Measurements from ENCODE around the gene APBA1.
"Not testable (repeated sequence)": the region's sequence is repeated elsewhere in the genome, so short reads cannot be mapped to it uniquely, and the experiment has no call there.

APBA1 gene

DNA sequence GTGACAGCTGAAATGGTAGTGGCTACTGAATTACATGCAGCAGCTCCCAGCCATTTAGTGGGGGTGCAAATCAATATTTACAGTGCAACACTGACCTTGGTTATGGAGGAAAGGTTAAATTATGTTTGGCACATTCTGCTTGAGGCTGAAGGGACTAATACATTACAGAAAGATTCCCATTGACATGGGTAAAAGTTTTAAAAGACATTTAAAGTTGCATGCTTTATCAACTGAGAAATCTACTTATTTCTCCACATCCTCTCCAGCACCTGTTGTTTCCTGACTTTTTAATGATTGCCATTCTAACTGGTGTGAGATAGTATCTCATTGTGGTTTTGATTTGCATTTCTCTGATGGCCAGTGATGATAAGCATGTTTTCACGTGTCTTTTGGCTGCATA lies 75.3 kb downstream of the APBA1 start:
- not testable (repeated sequence) for H3K4me1 Mint-ChIP-seq; H3K27ac Mint-ChIP-seq (ENCODE audit: low read depth); ATAC-seq (replicated peaks; ENCODE audit: extremely low read depth, poor library complexity, severe bottlenecking); H3K9me3 Mint-ChIP-seq; H3K36me3 Mint-ChIP-seq (ENCODE audit: insufficient read depth); DNase-seq (ENCODE audit: low spot score in 2 of 2); H3K4me3 Mint-ChIP-seq
- peaks cover 19% of the 10 kb centered on the region for H3K27me3 Mint-ChIP-seq

DNA sequence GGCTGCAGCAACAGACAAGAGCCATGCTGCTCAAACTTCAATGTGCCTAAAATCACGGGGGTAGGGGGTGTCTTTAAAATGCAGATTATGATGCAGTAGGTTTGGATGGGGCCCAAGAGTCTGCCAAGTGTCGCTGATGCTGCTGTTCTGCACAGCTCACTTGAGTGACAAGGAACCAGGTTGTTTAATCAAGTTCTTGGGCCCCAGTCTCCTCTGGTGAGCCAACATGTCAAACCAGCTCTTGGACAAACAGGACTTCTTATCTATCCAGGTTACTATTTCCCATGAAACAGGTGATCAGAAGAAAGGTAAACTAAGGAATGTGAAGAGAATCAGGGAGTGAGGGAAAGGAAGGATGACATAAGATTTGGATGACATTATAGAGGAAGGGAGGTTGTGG lies 78.0 kb downstream of the APBA1 start:
- DNase-seq (ENCODE audit: low spot score in 2 of 2) (no peak), ATAC-seq (replicated peaks; ENCODE audit: extremely low read depth, poor library complexity, severe bottlenecking) (no peak)
- H3K4me1 Mint-ChIP-seq: no peaks in the 10 kb centered on the region
- no peak overlapping the region for H3K4me3 Mint-ChIP-seq
- H3K36me3 Mint-ChIP-seq (ENCODE audit: insufficient read depth): no peaks in the 10 kb centered on the region
- no peaks in the 10 kb centered on the region for H3K9me3 Mint-ChIP-seq
- no peak overlapping the region for H3K27ac Mint-ChIP-seq (ENCODE audit: low read depth)
- H3K27me3 Mint-ChIP-seq: peaks cover 30% of the 10 kb centered on the region

DNA sequence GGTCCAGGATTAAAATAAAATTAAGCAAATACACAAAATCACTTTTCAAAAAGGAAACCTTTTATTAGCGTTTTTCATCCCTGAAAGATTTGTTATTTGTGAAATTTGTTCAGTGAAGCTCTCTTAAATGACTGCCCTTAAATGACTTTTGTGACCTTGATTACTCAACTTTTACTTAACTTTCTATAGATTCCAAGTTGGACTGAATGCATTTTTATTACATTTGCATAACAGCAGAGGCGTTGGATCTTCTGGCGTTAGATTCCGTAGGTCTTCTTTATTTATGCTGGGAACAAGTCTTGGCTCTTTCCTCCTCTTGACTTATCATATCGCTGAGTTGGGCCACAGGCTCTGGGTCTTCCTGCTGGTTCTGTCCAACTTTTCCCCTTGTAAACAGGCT lies 78.4 kb downstream of the APBA1 start:
- Mint-ChIP-seq H3K4me3 (no peak overlapping the region), H3K9me3 (no peaks in the 10 kb centered on the region), H3K27ac (ENCODE audit: low read depth) (no peak overlapping the region), H3K27me3 (peaks cover 30% of the 10 kb centered on the region), H3K36me3 (ENCODE audit: insufficient read depth) (no peaks in the 10 kb centered on the region), H3K4me1 (no peaks in the 10 kb centered on the region)
- DNase-seq (ENCODE audit: low spot score in 2 of 2) (no peak), ATAC-seq (replicated peaks; ENCODE audit: extremely low read depth, poor library complexity, severe bottlenecking) (no peak)

DNA sequence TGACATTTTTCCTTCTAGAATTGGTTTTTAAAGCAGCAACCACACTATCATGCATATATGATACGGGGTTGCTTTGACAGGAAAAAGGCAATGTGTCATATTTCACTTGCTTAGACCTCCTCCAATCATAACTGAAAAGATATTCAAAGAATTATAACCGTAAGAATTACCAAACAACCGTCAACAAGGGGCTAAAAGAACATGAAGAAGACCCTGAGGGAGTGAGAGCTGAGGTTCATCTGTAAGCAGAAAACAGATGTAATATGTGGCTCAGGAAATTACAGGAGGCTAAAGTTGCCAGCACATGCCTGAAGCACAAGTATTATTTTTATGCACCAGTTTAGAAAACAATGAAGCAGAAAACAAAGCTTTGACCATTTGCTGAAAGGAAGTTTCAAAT lies 78.9 kb downstream of the APBA1 start:
- no peak for DNase-seq (ENCODE audit: low spot score in 2 of 2)
- H3K9me3 Mint-ChIP-seq: no peaks in the 10 kb centered on the region
- H3K27me3 Mint-ChIP-seq: peaks cover 30% of the 10 kb centered on the region
- H3K27ac Mint-ChIP-seq (ENCODE audit: low read depth): no peak overlapping the region
- ATAC-seq (replicated peaks; ENCODE audit: extremely low read depth, poor library complexity, severe bottlenecking): no peak
- no peaks in the 10 kb centered on the region for H3K36me3 Mint-ChIP-seq (ENCODE audit: insufficient read depth)
- no peaks in the 10 kb centered on the region for H3K4me1 Mint-ChIP-seq
- no peak overlapping the region for H3K4me3 Mint-ChIP-seq

DNA sequence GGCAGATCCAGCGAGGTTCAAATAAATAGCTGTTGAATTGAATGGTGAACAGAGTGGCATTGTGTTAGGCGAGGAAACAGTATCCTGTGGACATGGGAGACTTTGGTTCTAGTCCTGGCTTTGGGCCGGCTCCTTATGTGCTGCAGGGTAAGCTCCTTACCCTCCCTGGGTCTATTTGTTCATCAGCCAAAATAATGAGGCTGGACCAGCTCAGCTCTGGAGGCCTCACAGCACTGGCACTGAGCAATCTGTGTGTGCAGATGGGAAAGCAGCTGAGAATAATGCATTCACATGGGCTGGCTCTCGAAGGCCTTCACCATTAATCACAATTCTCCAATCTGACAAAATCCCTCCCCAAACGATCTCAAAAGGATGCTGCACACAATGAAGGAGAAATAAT lies 81.9 kb downstream of the APBA1 start:
- H3K27ac Mint-ChIP-seq (ENCODE audit: low read depth): no peak overlapping the region

DNA sequence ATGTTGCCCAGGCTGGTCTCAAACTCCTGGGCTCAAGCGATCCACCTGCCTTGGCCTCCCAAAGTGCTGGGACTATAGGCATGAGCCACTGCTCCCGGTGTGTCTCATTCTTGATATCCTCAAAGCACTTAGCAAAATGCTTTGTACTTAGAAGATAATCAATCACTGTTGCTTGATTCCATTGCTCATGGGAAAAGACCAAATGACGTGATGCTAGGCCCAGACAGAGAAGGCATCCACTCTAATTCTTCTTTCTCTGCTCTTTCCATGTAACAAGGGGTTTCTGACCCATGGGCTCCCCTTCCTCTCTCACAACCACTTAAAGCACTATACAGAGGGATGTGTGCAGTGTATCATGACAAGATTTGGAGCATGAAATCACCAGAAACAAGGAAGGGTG lies 83.0 kb downstream of the APBA1 start:
- no peaks in the 10 kb centered on the region for H3K36me3 Mint-ChIP-seq (ENCODE audit: insufficient read depth)
- H3K27ac Mint-ChIP-seq (ENCODE audit: low read depth): no peak overlapping the region

More for the DNA sequence above, 81.9 kb downstream of the APBA1 start:
- DNase-seq (ENCODE audit: low spot score in 2 of 2) (no peak), ATAC-seq (replicated peaks; ENCODE audit: extremely low read depth, poor library complexity, severe bottlenecking) (no peak)
- peaks cover 54% of the 10 kb centered on the region for H3K27me3 Mint-ChIP-seq
- H3K4me3 Mint-ChIP-seq: no peak overlapping the region
- no peaks in the 10 kb centered on the region for H3K9me3 Mint-ChIP-seq
- no peaks in the 10 kb centered on the region for H3K4me1 Mint-ChIP-seq
- H3K36me3 Mint-ChIP-seq (ENCODE audit: insufficient read depth): no peaks in the 10 kb centered on the region

DNA sequence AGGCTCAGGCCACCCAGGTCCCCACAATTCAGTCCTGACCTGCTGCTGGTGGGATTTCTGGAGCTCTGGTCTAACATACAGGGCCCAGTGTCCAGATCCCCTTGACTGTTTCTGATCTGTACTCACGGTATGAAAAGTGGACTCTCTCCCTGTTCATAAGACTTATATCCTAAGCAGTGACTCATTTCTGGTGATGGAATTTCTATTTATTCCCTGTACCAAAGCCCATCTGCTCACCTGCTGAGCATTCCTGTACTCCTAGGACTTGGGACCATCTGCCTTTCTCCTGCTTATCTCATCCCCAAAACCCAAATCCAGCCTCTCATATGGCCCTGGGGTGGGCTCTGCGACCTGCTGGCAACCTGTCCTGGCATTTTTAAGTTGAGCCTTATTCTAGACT lies 86.6 kb downstream of the APBA1 start:
- H3K36me3 Mint-ChIP-seq (ENCODE audit: insufficient read depth): no peaks in the 10 kb centered on the region
- DNase-seq (ENCODE audit: low spot score in 2 of 2): no peak
- H3K27ac Mint-ChIP-seq (ENCODE audit: low read depth): no peak overlapping the region
- H3K9me3 Mint-ChIP-seq: no peaks in the 10 kb centered on the region
- ATAC-seq (replicated peaks; ENCODE audit: extremely low read depth, poor library complexity, severe bottlenecking): no peak
- no peak overlapping the region for H3K4me3 Mint-ChIP-seq
- peaks cover 31% of the 10 kb centered on the region for H3K27me3 Mint-ChIP-seq
- H3K4me1 Mint-ChIP-seq: no peaks in the 10 kb centered on the region

More for the DNA sequence above, 83.0 kb downstream of the APBA1 start:
- DNase-seq (ENCODE audit: low spot score in 2 of 2) (no peak), ATAC-seq (replicated peaks; ENCODE audit: extremely low read depth, poor library complexity, severe bottlenecking) (no peak)
- Mint-ChIP-seq H3K9me3 (no peaks in the 10 kb centered on the region), H3K27me3 (peaks cover 54% of the 10 kb centered on the region), H3K4me1 (no peaks in the 10 kb centered on the region), H3K4me3 (no peak overlapping the region)

DNA sequence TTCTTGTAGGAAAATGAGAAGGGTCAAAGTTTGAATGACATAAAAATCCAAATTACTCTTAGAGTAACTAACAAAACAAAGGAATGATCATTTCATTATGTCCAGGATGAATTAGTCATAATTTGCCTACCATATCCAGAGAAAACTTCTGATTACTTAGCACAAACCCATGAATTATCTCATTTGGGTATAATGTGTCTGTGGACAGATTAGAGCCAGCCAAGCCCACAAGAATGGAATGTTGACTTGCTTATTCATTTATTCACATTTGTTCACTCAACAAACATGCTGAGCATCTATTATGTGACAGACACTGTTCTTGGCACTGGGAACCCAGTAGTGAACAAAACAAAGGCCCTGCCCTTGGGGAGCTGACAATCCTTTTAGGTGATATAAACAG lies 87.4 kb downstream of the APBA1 start:
- DNase-seq (ENCODE audit: low spot score in 2 of 2) (no peak), ATAC-seq (replicated peaks; ENCODE audit: extremely low read depth, poor library complexity, severe bottlenecking) (no peak)
- Mint-ChIP-seq H3K9me3 (no peaks in the 10 kb centered on the region), H3K27me3 (peaks cover 39% of the 10 kb centered on the region), H3K36me3 (ENCODE audit: insufficient read depth) (peaks cover 1% of the 10 kb centered on the region), H3K4me1 (no peaks in the 10 kb centered on the region), H3K4me3 (no peak overlapping the region), H3K27ac (ENCODE audit: low read depth) (no peak overlapping the region)

DNA sequence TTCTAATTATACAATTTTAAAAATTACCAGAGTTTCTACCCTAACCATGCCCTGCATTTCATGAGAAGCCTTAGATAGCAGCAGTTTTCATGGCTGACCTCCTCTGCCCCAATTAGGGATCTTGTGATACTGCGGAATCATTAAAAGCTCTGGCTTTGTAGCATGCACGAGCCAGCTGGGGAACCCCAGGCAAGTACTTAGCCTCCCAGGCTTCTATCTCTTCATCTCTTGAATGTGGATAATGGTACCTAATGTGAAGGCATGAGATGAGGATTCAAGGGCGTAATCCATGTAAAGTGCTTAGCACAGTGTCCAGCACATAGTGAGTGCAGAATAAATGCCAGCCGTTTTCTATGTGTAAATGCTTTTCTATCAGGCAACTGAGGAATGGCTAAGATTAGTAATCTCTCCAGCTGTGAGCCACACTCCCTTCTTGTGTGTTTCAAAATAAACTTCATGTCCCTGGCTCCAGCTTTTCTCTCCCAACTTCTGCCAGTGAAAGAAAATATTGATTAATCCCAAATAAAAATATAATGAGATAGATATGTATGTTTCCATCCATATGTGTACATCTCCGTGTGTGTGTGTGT lies 88.4 kb downstream of the APBA1 start:
- Mint-ChIP-seq H3K4me3 (no peak overlapping the region), H3K27ac (ENCODE audit: low read depth) (no peak overlapping the region), H3K27me3 (peaks cover 49% of the 10 kb centered on the region), H3K4me1 (no peaks in the 10 kb centered on the region), H3K9me3 (no peaks in the 10 kb centered on the region), H3K36me3 (ENCODE audit: insufficient read depth) (peaks cover 1% of the 10 kb centered on the region)
- DNase-seq (ENCODE audit: low spot score in 2 of 2) (no peak), ATAC-seq (replicated peaks; ENCODE audit: extremely low read depth, poor library complexity, severe bottlenecking) (no peak)

DNA sequence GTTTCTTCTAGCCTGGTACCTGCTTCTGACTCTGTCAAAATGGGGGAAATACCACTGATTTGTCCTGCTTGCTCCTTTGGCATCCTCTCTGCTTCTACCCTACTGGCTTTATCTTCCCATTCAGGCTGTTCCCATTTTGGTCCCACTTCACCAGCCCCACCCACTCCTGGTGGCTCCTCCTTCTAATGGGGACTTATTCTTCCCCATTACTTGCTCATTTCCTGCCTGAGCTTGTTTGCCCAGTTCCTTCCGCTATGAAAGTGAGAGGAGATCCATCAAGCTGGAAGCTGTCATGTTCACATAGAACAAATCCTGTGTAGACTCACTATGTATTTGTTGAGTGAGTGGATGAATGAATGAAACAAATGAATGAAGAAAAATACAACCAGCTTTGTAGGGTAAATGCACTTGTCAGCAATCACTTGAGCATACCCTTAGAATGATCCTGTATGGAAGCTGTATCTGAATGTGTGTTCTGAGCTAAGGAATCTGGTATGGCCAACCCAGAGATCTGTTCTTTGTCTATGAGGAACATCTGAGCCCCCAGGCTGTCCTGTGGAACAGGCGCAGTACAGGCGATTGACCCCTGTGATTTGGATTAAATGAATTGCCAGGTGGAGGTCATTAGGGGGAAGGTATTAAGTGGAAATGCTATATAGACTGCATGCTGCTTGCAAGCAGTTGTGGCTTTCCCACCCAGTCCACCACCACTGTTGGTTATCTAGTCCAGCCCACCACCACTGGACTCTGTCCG lies 89.5 kb downstream of the APBA1 start:
- Mint-ChIP-seq H3K27ac (ENCODE audit: low read depth) (no peak overlapping the region), H3K27me3 (peaks cover 54% of the 10 kb centered on the region), H3K36me3 (ENCODE audit: insufficient read depth) (peaks cover 1% of the 10 kb centered on the region), H3K4me1 (no peaks in the 10 kb centered on the region), H3K4me3 (no peak overlapping the region), H3K9me3 (no peaks in the 10 kb centered on the region)
- ATAC-seq (replicated peaks; ENCODE audit: extremely low read depth, poor library complexity, severe bottlenecking) (no peak), DNase-seq (ENCODE audit: low spot score in 2 of 2) (no peak)

DNA sequence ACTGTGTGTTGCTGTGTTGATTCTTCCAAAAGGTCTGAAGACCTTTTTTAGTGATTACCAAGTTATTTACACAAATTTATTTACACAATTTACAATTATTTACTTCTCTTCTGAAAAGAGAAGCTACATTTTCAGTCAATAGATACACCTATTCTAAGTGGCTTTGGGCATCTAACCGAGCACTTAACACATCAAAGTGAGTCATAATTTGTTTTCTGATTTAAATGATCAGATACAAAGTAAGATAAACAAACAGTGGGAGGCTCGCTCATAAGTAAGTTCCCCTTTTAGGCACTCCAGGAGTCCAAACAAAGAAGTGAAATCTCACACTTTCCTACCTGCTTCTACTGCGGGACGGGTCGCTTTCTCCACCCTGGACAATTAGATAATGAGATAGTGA lies 90.2 kb downstream of the APBA1 start:
- H3K4me1 Mint-ChIP-seq: no peaks in the 10 kb centered on the region
- no peak for DNase-seq (ENCODE audit: low spot score in 2 of 2)
- no peak overlapping the region for H3K4me3 Mint-ChIP-seq
- ATAC-seq (replicated peaks; ENCODE audit: extremely low read depth, poor library complexity, severe bottlenecking): no peak
- peaks cover 1% of the 10 kb centered on the region for H3K36me3 Mint-ChIP-seq (ENCODE audit: insufficient read depth)
- H3K9me3 Mint-ChIP-seq: no peaks in the 10 kb centered on the region
- no peak overlapping the region for H3K27ac Mint-ChIP-seq (ENCODE audit: low read depth)
- peaks cover 48% of the 10 kb centered on the region for H3K27me3 Mint-ChIP-seq

DNA sequence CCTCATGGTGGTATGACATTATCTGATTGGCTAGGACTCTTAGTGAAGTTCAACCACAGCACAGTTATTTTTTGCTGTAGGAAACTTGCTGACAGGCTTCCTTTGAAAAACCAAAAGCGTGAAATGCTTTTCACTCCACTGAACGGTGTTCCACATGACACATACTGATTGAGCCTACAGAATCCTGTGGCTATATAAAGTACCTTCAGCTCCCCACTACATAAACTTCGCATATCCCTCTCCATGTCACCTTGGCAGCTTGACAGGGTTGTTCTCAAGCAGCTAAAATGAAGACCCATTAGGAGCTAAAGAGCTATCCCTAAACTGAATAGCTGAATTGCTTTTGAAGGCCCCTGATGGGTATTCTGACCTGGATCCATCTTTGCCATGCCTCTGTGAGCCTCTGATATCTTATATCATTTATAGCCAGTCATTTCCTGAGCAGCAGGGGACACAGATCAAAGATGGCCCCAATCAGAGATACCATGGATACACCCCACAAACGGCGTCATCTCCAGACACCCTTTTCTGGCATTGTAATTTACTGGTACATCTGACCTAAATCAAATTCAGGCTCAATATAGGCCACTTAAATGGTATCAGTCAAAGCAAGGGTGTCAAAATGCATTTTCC lies 91.5 kb downstream of the APBA1 start:
- H3K27me3 Mint-ChIP-seq: peaks cover 35% of the 10 kb centered on the region
- DNase-seq (ENCODE audit: low spot score in 2 of 2): no peak
- no peaks in the 10 kb centered on the region for H3K4me1 Mint-ChIP-seq
- peaks cover 1% of the 10 kb centered on the region for H3K36me3 Mint-ChIP-seq (ENCODE audit: insufficient read depth)
- no peak overlapping the region for H3K4me3 Mint-ChIP-seq
- H3K27ac Mint-ChIP-seq (ENCODE audit: low read depth): no peak overlapping the region
- no peaks in the 10 kb centered on the region for H3K9me3 Mint-ChIP-seq
- ATAC-seq (replicated peaks; ENCODE audit: extremely low read depth, poor library complexity, severe bottlenecking): no peak
